Measurements from ENCODE around the gene GRIK4. TPM values are rescaled to one million over a fixed set of nuclear protein-coding genes. Genes with fewer than 3 reads are reported as not detected.
"Not testable (repeated sequence)": the region's sequence is repeated elsewhere in the genome, so short reads cannot be mapped to it uniquely, and the experiment has no call there.

GRIK4 gene
- total RNA-seq, 1 experiment from 2014 or later: 0.14 TPM

- no peak for DNase-seq (ENCODE audit: low spot score)
Measured at GRCh38 chr11:120778685-120779490, 267.3 kb downstream of the GRIK4 start.

- DNase-seq (ENCODE audit: low spot score): no peak
Measured at GRCh38 chr11:120780239-120780638, 268.7 kb downstream of the GRIK4 start.

DNA sequence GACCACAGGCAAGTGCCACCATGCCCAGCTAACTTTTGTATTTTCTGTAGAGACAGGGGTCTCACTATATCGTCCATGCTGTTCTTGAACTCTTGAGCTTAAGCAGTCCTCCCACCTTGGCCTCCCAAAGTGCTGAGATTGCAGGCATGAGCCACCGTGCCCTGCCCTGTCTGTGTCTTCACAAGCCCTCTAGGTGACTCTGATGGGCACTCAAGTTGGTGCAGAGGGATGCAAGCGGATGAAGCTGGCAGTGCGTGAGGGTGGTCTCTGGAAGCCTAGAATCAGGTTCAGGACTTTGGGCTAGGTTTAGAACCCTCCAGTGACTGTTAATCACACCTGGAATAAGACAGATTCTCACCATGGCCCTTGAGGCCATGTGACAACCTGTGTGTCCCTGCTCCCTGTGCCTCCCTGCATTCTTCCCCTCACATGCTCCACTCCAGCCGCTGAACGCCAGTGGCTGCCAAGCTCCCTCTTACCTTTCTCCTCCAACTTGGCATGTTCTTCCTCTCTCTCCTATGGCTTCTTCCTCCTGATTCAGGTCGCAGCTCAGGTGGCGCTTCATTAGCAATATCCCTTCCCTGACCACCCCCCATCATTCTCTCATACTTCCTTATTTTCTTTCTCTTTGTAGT is 270.1 kb downstream of the GRIK4 start:
- DNase-seq (ENCODE audit: low spot score): no peak

DNA sequence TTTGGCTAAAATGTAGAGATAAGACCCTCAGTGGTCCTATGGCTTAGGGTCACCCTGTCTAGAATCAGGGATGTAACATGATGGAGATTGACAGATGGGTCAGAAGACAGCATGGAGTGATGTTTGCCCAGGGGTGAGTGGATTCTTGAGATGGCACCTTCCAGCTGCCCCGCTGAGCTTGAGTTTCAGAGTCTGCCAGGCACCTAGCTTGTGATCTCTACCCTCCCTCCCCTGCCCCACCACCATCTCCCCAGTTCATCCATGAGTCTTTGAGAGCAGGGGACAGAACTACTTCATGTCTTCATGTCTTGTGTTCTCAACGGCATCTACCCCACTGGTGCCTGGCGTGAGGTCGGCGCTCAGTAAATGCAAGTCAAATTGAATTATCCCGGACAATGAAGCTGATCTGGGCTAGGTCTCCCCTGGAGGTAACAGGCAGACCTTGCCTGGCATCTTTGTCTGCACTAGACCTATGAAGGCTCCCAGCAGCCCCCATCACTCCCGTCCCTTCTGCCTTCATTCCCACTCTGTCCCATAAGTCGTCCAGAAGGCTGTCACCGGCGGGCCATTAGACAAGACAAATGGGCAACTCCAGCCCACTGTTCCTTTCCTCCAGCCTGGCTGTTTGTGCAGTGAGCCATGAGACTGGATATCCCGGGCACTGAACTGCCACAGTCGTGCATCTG is 273.2 kb downstream of the GRIK4 start:
- no peak for DNase-seq (ENCODE audit: low spot score)

- no peak for DNase-seq (ENCODE audit: low spot score)
Measured at GRCh38 chr11:120785576-120785975, 274.0 kb downstream of the GRIK4 start.

DNA sequence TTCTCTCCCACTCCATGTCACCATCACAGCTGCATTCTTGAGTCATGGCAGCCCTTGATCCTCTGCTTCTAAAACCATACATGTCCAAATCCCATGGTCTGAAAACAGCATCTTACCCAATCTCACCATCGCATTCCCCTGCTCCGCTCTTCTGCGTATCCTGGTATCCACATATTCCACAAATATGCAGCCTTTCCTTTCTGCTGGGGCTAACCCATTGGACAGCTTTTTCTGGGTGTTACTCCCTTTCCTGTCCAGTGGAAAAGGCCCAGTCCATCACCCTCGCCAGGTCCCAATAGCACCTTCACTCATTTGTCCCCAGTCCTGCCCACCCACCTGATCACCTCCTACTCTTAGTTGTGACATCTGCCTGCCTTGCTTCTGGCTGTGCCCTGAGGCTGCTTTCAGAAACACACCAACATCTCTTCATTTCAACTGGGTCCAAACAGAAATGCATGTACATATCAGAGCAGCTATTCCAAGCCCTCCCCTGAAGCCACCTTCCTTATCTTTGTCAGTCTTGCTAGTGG is 274.7 kb downstream of the GRIK4 start:
- DNase-seq (ENCODE audit: low spot score): no peak

- DNase-seq (ENCODE audit: low spot score): not testable (repeated sequence)
Measured at GRCh38 chr11:120787224-120787623, 275.7 kb downstream of the GRIK4 start.

- no peak for DNase-seq (ENCODE audit: low spot score)
Measured at GRCh38 chr11:120789391-120789790, 277.8 kb downstream of the GRIK4 start.

- no peak for DNase-seq (ENCODE audit: low spot score)
Measured at GRCh38 chr11:120792306-120792705, 280.8 kb downstream of the GRIK4 start.

- DNase-seq (ENCODE audit: low spot score): no peak
Measured at GRCh38 chr11:120793150-120793549, 281.6 kb downstream of the GRIK4 start.

- DNase-seq (ENCODE audit: low spot score): no peak
Measured at GRCh38 chr11:120793806-120794479, 282.4 kb downstream of the GRIK4 start.

DNA sequence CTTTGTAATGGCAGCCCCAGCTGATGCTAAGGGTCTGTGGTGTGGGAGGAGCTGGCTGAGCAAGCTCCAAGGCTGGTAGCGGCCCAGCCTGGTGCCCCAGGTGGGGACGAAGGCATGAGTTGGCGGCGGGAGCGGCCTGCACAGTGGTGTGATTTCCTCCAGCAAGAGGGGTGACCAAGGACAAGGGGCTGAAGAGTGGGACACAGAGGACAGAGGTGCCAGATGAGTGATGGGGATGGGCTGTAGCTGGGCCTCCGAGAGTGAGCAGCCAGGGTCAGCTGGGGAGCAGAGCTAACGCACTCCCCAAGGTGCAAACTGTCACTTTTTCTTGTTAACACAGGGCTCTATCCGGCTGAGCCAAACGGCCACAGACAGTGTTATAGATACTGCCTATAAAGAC is 283.2 kb downstream of the GRIK4 start:
- DNase-seq (ENCODE audit: low spot score): no peak

- DNase-seq (ENCODE audit: low spot score): no peak
Measured at GRCh38 chr11:120795185-120795584, 283.6 kb downstream of the GRIK4 start.

DNA sequence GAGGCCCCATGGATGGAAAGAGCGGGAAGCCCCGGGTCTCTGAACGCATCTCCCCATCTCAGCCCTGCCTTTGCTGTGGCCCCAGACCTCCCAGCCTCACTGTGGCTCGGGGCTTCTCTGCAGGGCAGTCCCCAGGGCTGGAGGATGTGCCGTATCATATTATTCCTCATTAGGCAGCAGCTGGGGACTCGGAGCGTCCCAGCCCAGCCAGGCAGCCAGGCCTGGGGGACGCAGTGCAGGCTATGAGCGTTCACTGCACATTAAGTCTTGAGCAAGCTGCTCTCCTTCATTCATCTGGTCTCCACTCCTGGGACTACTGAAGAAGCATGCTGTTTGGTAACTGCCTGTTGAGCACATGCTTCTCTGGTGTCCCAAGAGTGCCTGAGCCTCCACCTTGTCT is 285.6 kb downstream of the GRIK4 start:
- no peak for DNase-seq (ENCODE audit: low spot score)

GRCh38 chr11:120798854-120799253 is 287.3 kb downstream of the GRIK4 start:
- no peak for DNase-seq (ENCODE audit: low spot score)

- DNase-seq (ENCODE audit: low spot score): no peak
Measured at GRCh38 chr11:120800206-120800605, 288.7 kb downstream of the GRIK4 start.

GRCh38 chr11:120801801-120802689 is 290.5 kb downstream of the GRIK4 start:
- peak; percentile 54 for DNase-seq (ENCODE audit: low spot score)

- DNase-seq (ENCODE audit: low spot score): peak; percentile 35
Measured at GRCh38 chr11:120805960-120806555, 294.5 kb downstream of the GRIK4 start.

DNA sequence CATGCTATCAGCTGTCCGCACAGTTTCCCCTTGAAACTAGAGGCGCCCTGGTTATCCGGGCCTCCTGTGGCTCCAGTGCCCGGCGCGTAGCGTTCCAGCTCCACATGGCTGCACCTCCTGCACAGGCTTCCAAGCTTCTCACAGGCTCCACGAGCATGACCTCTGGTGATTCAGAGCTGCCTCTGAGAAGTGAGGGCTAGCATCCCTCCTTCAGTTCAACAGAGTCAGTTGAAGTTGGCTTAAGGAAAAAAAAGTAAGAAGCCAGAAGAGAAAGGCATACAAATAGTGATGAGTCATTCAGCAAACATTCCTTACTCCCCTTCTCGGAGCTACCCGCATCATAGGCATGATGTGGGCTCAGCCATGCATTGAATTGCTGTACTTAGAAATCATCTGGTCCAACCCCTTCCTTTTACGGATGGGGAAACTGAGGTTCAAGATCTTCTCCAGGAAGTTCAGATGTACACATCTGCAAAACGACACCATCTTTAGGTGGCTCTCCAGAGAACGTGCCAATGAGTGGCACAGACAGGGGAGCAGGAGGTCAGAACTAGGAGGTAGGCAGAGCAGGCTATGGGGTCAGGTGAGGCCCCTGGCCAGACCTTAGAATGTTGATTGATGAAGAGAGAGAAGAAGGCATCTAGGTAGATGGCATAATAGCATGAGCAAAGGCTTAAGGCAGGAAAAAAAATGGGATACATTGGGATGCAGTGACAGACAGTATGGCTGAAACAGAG is 296.0 kb downstream of the GRIK4 start:
- DNase-seq (ENCODE audit: low spot score): peak; percentile 93

DNA sequence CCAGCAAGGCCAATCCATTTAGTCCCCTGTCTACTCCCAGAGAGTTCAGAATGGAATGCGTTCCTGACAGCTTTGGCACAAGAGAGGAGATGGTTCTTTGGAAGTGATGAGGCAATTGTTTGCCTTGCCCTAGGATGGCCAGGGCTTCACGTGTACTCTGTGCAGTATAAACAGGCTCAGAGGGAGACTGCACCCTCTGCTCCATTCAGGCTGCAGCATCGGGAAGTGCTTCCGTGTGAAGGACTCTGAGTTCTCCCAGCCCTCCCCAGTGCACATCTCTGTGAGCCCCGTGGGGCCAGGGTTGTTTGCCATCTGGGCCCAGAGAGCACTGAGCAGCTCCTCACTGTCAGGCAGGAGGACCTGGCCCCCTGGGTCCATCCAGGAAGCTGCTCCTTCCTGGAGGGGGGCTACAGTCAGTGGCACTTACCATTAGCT is 297.1 kb downstream of the GRIK4 start:
- DNase-seq (ENCODE audit: low spot score): no peak
